OCI-M1 (cell line): ENCODE measurements around the gene DSN1.
A peak's percentile ranks its signal among the peaks of the same experiment; 100 is the strongest.
"Not testable (repeated sequence)": the region's sequence is repeated elsewhere in the genome, so short reads cannot be mapped to it uniquely, and the experiment has no call there.

ENCODE experiments used
- DNase-seq: peaks from one replicate; lab custom pipeline; 2025; lab: John Stamatoyannopoulos, UW

Gene DSN1, protein sequence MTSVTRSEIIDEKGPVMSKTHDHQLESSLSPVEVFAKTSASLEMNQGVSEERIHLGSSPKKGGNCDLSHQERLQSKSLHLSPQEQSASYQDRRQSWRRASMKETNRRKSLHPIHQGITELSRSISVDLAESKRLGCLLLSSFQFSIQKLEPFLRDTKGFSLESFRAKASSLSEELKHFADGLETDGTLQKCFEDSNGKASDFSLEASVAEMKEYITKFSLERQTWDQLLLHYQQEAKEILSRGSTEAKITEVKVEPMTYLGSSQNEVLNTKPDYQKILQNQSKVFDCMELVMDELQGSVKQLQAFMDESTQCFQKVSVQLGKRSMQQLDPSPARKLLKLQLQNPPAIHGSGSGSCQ

DNA sequence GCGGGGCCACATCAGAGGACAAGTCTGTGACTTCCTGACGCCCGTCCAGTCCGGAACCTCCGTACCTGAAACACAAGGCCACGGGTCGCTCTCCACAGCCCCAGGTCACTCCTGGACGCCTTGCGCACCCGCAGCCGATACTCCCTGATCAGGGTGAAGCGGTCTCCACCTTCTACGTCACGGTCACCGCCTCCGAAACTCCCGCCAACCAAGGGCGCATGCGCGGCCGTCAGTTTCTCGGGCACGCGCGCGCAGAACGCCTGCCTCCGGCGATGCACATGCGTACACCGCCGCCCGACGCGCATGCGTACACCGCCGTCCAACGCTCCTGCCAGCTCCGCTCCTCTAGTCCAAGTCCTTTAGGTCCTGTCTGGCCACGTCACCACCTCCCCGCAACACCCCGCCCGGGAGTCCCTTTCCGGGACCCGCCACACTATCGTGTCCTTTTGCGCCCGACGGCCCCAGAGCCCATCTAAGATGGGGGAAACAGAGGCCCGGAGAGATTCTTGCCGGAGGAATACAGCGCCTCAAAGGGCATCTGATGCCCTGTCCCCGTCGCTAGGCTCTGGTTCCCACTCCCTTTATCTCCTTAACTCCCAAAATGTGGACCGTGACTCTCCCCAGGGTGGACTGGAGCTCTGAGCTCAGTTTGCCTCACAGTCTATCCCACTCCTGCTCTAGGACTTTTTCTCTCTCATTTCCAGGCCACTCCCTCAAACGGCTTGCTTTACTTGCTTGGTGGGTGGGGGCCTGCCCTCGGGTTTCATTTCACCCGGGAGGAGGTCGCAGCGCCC is at the start of gene DSN1:
DSN1 (minus strand) TSS at position 167 of the 794 bp plus-strand sequence. CDS start 2,305 bp downstream, outside the sequence.
- DNase-seq = peak; percentile 99

DNA sequence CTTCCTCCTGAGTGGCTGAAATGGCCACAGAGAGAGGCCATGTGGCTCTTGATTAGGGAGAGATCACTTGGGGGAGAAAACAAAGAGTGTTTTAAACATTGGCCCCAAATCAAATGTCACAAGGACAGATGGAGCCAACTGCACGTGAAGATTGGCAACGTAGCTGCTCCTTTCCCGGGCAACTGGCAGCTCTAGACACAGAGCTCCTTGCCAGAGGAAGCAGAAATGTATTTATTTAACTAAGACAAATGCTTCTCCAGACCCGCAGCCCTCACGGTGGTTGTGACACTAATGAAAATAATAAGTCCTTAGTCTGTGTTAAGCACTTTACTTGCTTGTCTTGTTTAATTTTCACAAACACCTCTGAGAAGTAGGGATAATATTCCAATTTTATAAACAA is 49.6 kb upstream of the DSN1 start:
- no peak for DNase-seq

DNA sequence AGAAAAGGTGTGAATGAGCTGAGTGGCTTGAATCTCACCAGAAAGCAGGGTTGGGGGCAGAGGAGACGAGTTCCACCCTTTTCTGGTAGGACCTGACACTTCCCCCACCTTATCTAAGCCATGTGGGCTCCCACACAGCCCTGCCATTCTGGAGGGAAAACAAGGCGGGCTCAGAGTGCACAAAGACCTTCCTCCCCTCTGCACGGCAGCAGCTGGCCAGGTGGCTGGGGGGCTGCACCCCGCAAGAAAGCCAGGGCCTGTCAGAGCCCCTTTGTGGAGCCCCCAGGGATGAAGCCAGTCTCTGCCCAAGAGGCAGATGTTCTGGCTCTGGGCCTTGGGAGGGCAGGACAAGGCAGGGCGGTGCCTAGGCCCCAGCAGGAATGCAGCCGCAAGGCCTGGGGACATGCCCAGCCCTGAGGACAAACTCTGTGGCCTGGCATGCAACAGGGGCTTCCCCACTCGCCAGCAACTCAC is 48.4 kb upstream of the DSN1 start:
- DNase-seq = peak; percentile 32

DNA sequence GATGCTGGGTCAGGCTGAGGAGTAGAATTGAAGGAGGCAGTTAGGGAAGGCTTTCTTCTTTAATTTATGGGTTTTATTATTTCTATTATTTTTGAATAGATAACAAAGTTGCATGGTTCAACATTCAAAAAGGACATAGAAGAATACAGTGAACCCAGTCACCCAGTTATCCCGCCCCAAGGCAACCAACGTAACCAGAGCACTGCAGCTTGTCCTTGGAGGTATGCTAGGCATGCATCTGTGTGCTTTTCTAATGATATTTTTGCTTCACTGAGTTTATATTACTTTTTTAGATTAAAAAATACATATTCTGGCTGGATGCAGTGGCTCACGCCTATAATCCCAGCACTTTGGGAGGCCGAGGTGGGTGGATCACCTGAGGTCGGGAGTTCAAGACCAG is 47.4 kb upstream of the DSN1 start:
- DNase-seq = no peak

DNA sequence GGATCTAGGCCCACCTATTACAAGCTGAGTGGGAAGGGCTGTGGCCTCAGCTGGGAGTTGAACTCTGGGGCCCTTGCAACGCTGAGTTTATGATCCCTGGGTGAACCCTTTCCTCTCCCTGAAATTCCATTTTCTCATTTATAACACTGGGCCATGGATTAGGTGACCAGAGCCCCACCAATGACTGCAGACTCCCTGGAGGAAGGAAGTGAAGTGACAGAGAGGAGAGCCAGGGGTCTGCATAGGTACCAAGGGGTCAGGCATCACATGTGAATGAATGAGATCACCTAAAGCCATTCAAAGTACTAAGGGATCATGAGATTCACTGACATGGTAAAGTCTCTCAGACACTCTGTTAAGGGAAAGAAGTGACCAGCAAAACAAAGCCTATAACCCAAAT is 46.5 kb upstream of the DSN1 start:
- no peak for DNase-seq

DNA sequence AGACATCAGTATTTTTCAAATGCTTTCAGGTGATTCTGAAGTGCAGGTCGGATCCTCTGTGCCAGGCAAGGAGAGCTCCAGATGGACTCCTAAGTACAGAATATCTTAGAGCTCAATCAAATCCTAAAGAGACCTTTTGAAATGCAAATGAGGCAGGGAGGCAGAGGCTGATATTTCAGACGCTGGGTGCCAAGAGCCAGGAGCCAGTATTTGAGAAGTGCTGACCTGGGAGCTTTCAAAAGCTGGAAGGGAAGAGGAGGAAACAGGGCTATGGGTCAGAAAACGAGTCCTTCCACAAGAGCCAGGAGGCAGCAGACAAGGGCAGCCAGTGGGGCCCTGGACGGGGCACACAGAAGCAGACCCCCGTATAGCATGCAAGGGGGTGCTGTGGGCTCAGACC is 46.1 kb upstream of the DSN1 start:
- no peak for DNase-seq

DNA sequence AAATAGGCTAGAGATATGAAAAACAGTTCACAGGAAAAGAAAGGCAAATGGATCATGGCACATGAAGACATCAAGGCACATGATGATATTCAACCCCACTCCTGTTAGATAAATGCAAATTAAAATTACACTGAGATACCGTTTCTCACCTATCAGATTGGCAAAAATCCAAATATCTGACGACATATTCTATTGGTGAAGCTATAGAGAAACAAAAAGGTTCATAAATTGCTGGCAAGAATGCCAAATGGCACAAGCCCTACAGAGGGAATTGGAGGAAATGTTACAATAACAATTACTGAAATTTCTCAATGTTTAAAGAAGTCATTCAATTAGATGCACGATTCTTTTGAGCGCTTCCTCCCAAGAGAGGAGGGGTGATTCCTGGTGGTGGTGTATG is 45.3 kb upstream of the DSN1 start:
- DNase-seq = peak; percentile 25

DNA sequence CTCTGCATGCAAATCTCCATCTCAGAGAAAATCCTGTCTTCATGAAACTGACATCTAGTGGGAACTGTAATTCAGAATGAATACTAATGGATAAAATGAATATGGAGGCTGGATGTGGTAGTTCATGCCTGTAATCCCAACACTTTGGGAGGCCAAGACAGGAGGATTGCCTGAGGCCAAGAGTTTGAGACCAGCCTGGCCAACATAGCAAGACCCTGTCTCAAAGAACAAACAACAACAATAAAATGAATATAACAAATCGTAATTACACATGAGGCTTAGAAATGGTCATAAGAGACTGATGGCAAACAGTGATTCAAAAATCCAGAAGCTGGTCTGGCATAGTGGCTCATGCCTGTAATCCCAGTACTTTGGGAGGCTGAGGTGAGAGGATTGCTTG is 44.6 kb upstream of the DSN1 start:
- no peak for DNase-seq

DNA sequence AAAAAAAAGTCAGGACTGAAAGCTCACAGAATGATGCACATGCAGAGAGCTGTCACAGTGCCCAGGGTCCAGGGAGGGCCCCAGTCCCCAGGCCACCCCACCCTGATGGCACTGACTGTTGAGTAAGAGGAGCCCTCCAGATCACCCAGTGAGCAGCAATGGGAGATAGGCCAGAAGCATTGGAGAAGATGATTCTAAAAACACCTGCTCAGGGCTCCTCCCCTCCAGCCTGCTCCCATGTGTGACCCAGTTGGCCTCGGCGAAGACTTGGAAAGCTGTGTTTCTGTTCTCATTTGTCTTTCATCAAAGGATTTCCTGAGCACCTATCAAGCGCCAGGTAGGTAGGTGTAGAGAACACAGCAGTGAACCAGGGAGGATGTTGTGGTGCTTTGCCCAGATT is 43.9 kb upstream of the DSN1 start:
- DNase-seq = no peak

DNA sequence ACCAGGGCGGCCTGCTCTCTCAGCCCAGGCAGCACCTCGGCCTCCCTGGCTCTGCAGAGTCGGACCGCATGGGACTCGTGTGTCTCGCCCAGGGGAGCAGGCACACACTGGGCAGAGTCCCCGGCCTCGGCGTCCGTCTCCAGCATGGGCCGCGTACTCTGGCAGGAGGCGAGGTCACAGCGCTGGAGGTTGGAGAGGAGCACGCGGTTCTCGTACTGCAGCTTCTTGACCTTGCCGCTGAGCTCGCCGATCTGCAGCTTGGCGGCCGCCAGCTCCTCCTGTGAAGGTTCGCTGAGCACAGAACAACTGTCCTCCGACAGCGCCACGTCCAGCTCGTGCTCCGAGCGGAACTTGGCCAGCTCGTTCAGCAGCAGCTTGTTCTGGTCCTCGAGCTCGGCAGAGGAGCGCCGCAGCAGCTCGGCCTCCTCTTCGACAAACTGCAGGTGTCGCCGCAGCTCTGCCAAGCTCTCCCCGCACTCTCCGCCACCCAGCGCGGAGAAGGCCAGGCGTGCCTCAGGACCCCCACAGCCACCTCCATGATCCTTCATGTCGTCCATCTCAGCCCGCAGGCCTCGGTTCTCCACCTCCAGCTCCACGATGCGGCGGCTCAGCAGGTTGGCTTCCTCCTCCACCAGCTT is 42.0 kb upstream of the DSN1 start:
- DNase-seq = no peak

DNA sequence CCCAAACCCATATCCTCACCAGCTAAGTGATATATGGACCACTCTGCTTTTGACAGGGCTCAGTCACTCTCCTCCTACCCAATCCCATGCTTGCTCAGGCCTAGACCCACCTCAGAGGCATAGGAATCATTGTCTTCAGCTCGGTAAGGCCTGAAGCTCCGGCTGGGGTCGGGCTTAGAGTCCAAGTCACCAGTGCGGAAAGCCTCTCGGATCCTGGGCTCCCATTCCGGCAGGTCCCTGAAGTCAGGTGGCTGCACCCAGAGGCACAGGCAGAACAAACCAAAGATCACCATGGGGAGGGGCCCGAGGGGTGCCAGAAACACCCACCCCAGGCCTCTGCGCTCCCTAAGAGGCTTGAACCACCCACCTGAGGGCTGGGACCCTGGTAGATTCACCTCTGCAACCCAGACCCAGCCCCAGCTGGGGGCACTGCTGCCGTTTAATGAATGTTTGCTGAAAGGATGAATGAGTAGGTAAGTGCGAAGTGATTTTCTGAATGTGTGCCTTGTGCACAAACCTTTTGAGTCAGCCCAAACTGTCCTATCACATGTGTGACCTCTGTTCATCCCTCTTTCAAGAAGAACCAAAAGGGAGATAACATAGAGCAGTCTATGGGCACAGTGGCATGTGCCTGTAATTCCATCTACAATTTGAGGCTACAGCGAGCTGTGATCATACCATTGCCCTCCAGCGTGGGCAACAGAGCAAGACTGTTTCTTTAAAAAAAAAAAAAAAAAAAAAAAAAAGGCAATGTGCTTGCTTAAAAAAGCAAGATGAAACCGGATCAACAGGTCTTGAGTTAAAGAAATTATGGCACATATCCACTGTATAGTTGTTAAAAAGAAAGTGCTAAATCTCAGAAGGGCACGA is 39.3 kb upstream of the DSN1 start:
- no peak for DNase-seq

DNA sequence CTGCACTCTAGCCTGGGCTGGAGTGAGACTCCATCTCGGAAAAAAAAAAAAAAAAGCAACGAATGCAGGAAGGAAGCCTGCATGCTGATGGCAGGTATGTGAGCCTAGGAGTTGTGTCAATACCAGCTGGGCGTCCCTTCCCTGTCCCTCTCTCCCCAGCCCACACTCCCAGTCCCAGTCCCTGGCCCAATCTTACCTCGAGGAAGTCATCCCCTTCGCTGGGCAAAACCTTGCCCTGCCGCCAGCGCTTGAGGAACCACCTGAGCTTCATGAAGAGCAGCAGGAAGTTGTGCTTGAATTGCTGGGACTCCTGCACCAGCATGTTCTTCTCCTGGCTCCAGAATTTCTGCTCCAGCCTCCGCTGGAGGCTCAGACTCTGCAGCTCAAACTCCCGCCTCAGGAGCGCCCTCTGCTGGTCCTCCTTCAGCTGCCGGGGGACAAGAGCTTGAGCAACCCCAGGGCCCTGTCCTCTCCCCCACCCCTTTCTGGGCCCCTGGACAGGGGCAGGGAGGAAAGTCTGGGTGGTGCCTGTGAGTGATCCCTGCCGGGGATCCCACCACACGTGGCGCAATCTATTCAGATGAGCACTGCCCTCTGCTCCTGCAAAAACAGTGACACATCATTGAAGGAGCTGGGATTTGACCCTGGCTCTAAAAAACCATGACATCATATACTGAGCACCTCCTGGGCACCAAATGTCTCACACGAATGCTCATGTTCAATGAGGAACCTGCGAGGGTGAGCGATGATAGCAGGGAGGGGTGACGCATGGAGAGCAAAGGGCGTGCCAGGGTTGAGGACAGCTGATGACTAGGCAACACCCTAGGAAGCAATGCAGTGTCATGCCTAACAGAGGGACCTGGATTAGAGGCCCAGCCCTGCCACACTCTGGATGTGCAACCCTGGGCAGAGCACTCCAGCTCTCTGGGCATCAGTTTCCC is 35.0 kb upstream of the DSN1 start:
- peak; percentile 76 for DNase-seq

DNA sequence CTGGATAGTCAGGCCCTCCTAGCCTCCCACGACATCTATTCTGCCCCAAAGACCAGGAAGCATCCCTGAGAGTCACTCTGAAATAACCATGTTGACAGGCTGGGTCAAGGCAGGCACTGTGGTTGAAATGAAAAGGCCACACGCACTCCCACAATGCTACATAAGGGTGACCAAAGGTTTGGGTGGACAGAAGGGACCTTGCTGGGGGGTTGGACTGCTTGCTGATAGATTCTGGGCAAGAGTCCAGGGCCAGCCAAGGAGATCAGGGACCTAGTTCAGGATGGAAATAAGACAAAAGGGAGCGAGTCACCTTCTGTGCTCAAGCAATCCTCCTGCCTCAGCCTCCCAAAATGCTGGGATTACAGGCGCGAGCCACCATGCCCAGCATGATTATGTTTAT is 32.5 kb upstream of the DSN1 start:
- no peak for DNase-seq

DNA sequence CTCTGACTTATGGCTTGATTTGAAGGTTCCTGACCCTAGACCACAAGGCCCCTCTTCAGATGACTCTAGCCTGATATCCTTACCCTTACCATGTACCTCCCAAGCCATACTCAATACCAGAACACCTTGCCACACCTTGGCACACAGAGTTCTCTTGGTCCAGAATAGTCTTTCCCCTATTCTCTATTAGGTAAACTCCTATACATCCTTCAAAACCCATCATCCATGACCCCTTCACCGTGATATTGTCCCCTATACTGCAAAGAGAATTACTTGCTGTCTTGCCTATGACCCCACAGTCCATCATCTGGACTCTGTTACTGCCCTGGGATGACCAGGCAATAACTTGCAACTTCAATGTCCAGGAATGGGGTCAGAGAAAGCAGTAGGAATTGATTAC is 31.8 kb upstream of the DSN1 start:
- DNase-seq = no peak

DNA sequence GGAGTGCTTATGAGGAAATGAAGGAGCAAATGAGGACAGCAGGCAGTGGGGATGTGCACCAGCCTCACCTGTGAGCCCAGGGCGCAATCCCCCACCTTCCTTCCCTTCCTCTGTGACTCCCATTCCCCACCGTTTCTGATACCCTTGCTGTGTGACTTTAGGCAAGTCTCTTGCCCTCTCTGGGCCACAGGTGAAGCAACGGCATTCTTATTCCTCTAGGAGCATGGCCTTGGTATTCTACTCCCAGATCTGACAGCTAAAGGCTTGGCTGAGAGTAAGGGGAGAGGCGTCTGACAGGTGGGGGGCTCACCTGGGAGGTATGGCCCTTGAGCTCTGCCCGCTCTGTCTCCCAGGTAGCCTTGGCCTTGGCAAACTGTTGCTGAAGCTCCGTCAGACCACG is 30.9 kb upstream of the DSN1 start:
- DNase-seq = no peak

DNA sequence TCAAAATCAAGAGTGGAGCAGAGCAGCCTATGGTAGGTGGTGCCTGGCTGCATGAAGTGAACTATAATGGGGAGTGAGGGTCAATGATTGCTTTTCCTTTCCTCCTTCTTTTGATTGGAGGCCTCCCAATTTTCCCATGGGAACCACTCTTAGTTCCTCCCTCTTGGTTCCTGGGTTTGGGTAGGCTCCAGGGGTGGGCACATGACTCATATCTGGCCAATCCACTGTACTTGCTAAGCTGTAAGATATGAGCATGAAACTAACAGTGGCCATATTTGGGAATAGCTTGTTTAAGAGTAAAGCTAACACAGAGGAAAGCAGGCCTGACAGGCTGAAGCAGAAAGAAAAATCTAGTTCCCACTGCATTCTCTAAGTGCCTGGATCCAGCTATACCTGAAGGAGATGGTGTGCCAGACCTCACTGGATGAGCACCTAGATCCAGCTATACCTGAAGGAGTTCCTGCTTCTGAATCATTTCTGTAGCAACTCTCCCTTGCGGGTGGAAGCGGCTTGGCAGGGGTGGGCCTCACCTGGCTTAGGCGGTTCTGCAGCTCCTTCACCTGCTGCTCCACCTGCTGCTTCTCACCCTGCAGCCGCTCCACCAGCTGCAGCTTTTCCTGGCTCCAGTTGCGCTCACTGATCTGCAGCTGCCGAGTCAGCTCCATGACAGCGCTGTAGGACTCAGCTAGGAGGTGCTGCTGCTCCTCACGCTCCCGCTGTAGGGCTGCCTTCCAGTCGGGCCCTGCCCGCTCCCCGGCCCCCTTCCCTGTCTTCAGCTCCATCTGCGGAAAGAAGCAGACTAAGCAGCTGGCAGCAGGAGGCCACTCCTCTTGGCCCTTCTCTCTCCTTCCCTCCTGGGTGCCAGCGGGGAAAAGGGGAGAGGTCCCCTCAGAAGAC is 29.0 kb upstream of the DSN1 start:
- DNase-seq = no peak

DNA sequence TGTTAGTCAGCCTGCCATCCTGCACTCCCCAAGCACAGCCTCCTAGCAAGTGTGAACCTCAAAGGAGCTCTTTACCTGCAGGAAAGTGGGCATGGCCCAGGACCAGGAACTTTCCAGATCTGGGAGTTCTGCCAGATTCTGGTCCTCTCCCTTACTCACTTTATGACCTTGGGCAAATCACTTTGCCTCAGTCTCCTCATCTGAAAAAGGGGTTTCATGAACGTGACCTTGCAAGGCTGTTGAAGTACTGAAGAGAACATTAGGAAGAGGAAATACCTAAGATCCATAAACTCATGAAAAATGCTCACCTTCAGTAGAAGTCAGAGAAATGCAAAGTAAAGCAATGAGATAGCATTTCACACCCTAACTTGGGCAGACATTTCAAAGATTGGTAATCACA is 26.8 kb upstream of the DSN1 start:
- no peak for DNase-seq

DNA sequence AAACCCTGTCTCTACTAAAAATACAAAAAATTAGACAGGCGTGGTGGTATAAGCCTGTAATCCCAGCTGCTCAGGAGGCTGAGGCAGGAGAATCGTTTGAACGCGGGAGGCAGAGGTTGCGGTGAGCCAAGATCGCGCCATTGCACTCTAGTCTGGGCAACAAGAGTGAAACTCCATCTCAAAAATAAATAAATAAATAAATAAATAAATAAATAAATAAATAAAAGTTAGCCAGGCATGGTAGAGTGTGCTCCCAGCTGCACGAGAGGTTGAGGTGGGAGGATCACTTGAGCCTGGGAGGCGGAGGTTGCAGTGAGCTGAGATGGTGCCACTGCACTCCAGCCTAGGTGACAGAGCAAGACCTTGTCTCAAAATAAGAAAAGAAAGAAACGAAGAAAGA is 25.8 kb upstream of the DSN1 start:
- DNase-seq = not testable (repeated sequence)

DNA sequence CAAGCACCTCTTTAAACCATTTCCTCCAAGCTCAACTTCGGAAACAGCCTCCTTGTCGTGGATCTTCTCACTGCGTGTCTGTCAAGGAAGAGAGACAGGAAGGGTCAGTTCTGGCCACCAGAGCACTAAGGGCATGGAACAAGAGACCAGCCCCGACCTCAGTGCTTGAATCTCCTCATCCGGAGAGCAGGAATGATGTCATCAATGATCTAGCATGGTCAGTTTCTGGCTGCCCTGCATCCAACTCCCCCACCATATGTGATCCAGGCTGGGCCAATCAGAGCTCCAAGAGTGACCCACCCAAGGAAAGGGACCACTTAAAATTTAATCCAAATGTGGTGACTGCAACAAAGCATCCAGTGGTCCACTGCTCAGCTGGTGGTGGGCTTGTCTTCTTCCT is 23.3 kb upstream of the DSN1 start:
- DNase-seq = no peak

DNA sequence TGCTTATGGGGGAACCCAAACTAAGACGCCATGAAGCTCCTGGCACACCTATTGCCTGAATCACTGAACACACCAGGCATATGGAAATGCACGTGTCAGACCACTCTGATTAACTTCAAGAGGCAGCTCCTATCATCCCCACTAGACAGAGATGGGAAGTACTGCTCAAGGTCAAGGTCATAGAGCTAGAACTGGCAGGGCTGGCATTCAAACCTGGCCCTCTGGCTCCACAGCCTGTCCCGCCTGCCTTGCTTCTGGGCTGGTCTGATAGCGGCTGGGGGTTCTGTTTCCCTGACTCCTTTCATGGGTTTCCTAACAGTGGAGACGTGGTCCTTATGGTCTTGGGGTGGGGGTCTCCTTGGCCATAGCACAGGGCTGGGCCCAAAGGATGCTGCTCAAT is 22.6 kb upstream of the DSN1 start:
- DNase-seq = no peak
